ENCODE measurements around the gene SHC1.
"Not testable (repeated sequence)": the region's sequence is repeated elsewhere in the genome, so short reads cannot be mapped to it uniquely, and the experiment has no call there.

SHC1 gene

DNA sequence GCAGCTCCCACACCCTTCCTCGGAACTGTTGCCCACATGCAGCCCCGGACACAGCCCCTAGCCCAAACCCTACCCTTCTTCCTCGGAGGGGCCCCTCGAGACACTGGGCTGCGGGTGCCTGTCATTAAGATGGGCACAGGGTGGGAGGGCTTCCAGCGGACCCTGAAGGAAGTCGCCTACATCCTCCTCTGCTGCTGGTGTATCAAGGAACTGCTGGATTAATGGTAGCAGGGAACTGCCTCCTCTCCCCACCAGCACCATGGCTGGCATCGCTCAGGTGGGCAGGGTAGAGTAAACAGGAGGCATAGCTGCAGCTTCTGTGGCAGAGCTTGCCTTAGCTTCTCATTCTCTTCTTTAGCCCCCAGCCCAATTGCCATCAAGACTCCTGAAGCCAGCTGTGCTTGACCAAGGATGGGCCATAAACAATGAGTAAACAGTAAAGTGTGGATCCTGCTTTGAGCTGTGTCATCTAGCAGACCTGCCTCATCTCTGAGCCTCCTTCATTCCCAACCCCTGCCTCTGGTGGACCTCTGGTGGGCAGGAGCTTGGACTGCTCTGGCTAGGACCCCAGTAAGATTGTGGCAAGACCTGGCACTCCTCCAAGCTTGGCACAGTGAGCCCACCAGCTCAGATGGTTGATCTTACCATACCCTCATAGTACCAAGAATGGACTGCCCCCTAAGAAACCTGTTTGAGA is 23.2 kb upstream of the SHC1 start, which contains the start of gene LENEP:
LENEP (plus strand) TSS at position 15 of the 697 bp plus-strand sequence; CDS start at position 37, 22 bp downstream.
- DNase-seq = no peak

DNA sequence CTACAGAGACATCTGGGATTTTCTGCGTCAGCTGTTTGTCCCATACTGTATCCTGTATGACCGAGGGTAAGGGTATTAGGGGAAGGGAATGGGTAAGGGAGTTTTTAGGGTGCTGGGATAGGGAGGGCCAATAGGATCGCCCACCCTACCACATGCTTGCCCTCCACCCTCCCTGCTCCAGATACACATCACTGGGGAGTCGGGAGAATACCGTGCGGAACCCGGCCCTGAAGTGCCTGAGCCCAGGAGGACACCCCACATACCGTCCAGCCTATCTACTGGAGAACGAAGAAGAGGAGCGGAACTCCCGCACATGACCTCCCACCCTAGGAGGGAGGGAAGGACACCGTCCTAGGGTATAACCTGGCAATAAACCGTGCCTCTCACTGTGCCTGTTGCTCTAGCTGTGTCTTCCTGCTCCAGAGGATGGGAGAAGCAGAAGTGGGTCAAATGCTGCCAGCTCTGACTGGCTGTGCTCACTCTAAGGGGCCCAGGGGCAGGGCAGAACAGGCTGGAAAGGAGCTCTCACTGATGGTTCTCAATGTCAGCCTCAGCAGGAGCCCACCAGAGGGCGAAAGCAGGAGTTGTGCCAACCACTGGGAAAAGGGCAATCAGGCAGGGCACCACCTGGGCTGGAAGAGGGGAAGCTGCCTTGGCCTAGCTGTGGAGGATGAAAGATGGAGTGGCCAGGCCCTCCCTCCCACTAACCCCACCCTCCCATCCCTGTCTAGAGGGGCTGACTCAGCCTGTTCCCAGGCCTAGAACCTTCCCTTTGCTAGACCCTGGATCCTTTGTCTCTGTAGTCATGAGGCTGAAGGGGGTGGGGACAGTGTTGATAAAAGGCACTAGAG is 22.4 kb upstream of the SHC1 start:
- DNase-seq = peak; percentile 28

DNA sequence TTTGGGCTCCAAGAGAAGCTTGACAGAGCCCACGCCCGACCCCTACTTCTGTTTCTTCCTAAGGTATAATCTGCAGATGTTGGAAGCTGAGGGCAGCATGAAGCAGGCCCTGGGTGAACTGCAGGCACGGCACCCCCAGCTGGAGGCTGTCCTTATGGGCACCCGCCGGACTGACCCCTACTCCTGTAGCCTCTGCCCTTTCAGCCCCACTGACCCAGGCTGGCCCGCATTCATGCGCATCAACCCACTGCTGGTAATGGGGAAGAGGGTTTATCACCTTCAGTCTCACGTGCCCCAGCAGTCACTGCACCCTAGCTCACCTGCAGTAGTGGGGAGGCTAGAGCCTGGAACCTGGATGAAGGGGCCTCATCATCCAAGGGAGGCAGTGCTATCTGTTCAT is 19.7 kb upstream of the SHC1 start:
- DNase-seq = no peak

DNA sequence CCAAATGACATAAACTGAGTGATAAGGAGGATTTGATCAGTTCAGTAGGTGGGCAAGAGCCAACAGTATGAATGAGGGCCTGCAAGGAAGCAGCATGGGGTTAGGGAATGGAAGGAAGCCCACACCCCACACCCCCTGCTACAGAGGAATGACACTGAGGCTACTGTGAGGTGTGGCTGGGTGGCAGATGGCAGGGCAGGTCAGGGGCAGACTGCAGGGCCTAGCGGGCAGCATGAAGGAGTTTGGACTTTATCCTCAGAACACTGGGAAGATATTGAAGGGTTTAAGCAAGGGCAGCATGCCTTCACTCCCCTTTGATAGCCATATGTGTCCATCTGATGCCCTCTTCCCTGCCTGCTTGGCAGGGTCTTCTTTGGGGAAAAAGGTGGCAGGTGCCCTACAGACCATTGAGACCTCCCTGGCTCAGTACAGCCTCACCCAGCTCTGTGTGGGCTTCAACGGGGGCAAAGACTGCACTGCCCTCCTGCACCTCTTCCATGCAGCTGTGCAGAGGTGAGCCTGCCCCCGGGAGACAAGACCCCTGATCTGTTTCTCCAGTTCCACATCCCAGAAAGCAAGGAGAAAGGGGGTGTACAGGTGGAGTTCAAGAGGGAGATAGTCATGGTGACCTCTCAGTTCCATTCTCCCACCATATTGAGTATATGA is 18.8 kb upstream of the SHC1 start:
- DNase-seq = no peak

DNA sequence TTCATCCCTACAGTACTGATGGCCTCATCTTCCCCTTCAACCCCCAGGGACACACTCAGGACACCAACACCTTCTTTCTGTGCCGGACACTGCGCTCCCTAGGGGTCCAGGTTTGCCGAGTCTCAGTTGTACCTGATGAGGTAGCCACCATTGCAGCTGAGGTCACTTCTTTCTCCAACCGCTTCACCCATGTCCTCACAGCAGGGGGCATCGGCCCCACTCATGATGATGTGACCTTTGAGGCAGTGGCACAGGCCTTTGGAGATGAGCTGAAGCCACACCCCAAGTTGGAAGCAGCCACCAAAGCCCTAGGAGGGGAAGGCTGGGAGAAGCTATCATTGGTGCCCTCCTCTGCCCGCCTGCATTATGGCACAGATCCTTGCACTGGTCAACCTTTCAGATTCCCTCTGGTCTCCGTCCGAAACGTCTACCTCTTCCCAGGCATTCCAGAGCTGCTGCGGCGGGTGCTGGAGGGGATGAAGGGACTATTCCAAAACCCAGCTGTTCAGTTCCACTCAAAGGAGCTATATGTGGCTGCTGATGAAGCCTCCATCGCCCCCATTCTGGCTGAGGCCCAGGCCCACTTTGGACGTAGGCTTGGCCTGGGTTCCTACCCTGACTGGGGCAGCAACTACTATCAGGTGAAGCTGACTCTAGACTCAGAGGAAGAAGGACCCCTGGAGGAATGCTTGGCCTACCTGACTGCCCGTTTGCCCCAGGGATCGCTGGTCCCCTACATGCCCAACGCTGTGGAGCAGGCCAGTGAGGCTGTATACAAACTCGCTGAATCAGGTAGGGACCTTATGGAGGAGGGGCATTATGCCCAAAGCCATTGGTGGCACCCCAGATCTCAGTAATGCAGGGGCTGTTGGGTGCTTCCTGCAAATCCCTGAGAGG is 17.8 kb upstream of the SHC1 start:
- DNase-seq = no peak

DNA sequence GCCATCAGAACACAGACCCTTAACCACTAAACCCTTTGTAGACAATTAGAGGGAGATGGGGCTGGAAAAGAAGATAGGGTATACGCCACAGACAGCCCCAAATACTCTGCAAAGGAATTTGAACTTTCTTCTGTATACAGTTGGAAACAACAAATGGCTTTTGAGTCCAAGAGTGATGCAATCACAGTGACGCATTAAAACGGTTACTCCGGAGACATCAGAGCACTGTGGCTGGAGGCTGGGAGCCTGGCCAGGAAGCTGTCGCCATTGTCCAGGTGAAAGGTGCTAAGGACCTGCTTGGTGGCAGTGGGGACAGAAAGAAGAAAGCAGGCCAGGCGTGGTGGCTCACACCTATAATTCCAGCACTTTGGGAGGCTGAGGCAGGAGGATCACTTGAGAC is 16.8 kb upstream of the SHC1 start:
- DNase-seq = no peak

DNA sequence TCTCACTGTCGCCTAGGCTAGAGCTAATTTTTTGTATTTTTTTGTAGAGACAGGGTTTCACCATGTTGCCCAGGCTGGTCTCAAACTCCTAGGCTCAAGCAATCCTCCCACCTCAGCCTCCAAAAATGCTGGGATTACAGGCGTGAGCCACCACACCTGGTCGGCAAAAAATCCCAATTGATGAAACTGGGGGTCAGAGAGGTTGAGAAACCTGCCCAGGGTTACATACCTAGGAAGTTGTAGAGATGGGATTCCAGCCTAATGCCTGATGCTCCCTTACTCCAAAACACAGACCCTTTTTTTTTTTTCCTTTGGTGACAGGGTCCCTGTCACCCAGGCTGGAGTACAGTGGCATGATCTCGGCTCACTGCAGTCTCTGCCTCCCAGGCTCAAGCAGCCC is 16.2 kb upstream of the SHC1 start:
- not testable (repeated sequence) for DNase-seq

DNA sequence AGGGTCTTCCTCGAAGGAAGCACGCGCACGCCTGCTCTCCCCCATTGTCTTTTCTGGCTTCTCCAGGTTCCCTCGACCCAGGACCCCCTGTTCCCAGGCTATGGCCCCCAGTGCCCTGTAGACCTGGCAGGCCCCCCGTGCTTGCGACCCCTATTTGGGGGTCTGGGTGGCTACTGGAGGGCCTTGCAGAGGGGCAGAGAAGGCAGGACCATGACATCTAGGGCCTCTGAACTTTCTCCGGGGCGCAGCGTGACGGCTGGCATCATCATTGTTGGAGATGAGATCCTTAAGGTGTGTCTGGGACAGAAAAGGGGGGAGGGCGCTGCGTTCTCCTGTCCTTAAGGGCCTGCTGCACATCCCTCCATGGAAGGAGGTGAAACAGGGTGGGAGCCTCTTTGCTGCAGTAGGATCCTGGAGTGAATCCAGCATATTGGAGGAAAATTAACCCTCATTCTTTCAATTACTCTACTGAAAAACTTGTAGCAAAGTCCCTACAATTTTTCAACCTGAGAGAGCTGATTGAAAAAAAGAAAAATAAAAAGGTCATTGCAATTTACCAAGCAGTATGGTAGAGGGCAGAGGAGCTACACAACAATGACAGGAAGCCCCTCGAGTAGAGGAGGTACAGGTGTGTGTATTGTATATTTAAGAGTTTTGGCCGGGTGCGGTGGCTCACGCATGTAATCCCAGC is 13.4 kb upstream of the SHC1 start:
- no peak for DNase-seq

DNA sequence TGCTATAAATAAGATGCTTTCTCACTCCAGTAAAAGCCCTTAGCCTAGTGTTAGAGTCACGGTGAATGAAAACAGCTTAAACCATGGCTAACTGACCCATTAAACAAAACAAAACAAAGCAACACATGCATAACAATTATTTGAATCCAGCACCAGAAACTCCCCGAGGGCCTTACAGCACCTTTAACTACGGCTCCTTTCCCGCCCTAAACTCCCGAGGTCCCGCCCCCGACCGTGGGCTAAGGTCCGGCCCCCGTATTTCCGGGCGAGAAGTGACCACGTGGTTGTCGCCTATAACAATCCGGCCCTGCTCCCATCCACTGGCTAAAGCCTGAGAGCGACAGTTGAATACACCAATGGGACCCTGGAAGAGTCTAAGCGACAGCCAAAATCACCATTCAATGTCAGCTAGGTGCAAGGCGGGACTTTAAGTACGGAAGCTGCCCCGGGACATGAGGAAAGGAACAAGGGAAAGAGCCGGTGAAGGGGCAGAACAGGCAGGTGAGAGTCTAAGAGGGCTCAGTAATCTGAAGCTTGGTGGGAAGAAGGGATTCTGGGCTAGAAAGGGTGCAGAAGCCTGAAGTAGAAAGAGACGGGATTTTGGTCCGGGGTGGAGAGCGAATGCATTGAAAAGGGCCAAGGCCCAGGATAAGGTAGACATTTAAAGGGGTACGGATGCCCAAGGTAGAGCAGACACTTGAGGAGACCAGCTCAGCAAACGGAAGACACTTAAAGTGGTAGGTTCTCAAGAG is 12.5 kb upstream of the SHC1 start, which contains the start of gene FLAD1:
FLAD1 (plus strand) TSS at position 448 of the 752 bp plus-strand sequence. CDS start 351 bp downstream, outside the sequence.
- peak; percentile 100 for DNase-seq

DNA sequence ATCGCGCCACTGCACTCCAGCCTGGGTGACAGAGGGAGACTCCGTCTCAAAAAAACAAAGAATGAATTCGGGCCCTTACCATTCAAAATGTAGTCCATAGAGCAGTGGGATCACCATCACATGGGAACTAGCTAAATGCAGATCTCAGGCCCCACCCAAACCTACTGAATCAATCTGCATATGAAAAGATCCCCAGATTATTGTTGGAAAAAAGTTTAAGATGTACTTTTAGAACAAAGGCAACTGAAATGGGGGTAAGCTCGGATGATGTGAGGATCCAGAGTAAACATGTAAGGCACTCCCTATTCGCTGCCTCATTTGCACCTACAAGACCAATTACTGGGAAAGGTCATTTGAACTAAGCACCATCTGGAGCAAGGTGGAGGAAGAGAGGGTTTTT is 11.8 kb upstream of the SHC1 start:
- DNase-seq = peak; percentile 58

DNA sequence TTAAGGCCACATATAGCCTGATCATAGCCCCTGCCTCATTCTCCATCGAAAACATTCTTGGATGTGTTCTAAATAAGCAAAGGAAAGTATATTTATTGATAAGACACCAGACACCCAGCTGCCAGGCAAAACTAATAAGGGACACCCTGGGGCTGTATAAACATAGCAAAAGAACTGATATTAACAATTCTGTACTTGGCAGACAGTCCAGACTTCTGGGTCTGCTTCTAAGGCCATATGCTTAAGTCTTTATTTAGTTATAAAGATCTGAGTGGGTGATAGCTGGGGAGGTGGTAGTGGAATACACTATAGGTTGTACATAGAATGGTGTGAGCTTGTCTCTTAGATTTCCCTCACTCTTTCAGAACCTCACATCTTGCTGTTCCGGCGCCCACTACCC is 7.8 kb upstream of the SHC1 start:
- no peak for DNase-seq

DNA sequence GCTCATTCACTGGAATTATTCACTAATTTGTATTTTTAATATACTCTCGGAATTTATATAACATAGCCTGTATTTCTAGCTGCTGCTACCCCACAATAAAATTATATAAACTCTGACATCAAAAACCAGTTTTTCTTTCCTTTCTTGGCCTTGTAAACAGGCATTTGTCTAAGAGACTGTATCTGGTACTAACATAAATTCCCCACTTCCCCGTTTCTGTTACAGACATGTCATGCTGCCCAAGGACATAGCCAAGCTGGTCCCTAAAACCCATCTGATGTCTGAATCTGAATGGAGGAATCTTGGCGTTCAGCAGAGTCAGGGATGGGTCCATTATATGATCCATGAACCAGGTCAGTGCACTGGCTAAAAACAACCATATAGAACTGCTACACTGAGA is 7.2 kb upstream of the SHC1 start:
- DNase-seq = not testable (repeated sequence)

DNA sequence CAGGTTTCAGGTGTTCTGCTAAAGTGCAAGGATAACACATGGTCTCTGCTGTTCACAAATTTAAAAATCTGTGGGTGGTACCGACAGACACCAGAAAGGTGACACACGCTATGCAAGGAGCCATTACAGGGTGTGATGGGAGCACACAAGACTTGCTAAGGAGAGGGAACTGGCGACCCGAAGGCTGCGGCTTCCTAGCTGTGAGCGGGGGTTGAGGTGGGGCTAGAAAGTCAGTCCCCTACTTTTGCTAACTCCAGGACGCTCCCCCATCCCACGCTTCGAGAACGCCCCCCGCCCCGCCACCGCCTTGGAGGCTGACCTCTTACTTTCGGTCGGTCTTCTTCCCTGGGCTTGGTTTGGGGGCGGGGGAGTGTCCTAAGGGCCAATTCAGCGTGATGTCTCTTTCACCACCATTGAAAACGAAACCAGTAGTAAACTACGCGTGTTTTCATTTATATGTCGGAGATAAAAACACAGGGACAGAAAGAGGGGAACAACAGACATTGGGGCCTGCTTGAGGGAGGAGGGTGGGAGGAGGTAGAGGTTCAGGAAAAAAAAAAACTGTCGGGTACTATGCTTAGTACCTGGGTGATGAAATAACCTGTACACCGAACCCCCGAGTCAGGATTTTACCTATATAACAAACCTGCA is 5.0 kb upstream of the SHC1 start:
- DNase-seq = peak; percentile 46

DNA sequence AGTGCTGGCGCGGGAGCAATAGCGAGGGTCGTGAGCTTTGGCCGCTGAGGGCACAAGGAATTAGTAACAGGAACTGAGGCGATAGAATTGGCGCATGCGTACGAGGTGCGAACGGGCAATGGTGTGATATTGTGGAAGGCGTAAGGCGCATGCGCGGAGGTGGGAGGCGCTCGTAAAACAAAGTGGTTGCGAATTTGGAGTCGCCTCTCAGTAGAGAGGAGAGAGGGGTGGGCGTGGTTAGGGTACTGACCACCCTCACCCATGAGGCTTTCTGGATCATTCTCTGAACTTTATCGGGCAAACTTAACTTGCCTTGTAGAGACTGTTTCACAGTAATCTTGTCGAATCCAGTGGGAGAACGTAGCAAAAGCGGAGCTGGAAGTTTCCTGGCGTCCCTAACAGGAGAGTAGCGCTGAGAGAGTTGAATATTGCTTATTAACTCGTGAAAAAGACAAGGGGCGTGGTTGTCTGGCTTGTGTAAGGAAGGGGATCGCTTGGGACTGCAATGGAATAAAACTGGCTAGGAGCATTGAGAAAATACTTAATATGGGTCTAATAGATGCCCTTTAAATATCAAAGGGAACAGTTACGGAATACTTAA is 4.4 kb upstream of the SHC1 start:
- peak; percentile 97 for DNase-seq

DNA sequence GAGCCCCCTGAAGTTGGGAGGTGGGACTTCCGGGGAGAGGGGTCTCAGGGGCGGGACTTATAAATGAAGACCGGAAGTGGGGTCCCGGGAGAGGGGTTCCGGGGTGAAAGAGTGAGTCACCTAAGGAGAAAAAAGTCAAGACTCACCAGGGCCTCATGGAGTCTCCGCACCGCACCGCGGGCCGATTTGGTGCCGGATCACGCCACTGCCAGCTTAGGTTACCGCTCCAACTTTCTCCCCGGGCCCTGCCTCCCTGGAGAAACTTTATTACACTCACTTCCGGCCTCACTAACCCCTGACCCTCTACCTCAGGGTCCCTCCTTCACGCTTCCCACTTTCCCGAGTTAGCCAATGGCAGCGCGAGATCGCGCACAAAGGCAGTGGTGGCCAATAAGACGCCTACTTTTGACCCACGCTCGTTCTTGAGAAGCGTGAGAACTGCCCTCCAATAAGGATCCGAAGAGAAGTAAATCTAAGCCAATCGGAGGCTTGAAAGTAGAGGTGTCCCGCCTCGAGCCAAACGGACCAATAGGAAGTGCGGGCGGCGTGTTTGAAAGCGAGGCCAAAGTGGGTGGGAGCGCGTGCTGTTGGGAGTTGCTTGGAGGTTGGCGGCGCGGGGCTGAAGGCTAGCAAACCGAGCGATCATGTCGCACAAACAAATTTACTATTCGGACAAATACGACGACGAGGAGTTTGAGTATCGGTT is 3.7 kb upstream of the SHC1 start, which contains the start of gene CKS1B:
CKS1B (plus strand) TSS at position 580 of the 706 bp plus-strand sequence; CDS start at position 645, 65 bp downstream.
- DNase-seq = peak; percentile 100

DNA sequence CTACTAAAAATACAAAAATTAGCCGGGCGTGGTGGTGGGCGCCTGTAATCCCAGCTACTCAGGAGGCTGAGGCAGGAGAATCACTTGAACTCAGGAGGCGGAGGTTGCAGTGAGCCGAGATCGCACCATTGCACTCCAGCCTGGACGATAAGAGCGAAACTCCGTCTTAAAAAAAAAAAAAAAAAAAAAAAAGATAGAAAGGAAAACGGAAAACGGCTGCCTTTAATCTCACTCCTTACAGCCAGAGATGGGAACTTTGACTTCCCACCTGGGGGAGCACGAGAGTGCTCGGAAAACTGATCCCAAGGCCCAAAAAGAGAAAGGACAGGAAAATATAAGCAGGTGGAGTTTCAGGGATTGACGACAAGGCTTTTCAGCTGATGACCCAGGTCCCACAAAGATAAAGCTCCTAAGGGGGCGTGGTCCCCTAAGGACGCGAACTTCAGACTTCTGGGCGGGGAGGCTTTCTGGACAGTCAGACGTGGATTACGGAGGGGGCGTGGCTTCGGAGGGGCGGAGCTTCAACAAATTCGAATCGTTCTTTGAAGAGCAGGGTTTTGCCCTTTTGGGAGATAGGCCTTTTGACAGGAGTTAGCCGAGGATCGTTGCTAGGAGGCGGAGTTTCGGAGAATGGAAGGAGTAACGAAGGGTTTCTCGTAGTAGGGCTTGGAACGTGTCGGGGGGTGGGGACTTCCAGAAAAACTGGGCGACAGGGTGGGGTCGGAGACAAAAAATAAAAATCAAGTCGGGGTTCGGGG is 3.0 kb upstream of the SHC1 start:
- DNase-seq = peak; percentile 89

DNA sequence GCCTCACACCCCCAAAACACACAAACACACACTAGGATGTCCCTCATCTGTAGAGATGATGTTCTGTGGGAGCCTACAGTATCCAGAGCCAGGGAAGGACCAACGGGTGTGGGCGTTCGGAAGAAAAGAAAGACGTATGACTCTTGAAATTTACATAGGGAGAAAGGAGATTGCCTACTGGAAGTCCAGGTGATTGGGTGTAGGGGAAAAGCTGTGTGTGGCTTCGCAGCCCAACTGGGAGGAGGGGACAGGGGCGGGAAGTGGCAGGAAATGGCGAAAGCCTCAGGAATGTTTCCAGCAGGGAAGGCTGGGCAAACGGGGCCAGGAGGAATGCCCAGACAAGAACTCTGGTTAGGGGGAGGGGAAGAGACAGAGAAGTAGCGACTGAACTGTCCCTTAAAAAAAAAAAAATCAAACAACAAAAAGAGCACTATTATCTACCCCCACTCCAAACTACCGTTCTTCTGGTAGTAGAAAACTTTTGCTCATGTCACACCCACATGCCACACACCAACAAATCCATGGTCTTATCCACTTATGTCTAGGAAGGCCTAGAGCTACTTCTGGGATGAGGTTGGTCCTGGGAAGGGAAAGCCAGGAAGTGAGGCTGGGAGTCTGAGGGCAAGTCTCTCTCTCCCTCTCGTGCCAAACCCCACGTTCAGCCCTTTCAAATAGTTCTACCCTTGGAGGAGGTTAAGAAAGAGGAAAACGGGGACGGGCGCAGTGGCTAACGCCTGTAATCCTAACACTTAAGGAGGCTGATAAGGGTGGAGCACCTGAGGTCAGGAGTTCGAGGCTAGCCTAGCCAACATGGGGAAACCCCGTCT is 2.2 kb upstream of the SHC1 start:
- no peak for DNase-seq

DNA sequence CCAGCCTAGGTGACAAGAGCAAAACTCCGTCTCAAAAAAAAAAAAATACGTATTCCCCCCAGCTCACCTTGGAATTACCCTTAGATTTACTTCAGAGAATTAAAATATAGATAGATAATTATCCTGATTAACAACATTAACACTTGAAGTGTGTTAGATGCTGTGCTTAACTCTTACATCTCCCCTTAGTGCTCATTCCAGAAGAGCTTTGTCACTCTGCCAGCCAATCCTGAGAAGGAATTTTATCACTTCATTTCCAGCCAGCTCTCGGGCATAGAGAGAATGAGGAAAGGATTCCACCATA is 1.6 kb upstream of the SHC1 start:
- no peak for DNase-seq

Data from NCI-H2171 treated with DMSO at 0.1 percent for 48 hours (cell line).